Fibroblast of the aortic adventitia (primary cell): ENCODE results near the gene AGBL3. TPM values are rescaled to one million over a fixed set of nuclear protein-coding genes. Genes with fewer than 3 reads are reported as not detected.

Experiments used
- DNase-seq: peaks from one replicate; pipeline ENCODE4 v3.0.0-alpha.2; 2010; ENCODE audit warnings: low read depth
- H3K4me3 ChIP-seq: 2 replicates; pipeline ENCODE4 v1.5.1; 2011; ENCODE audit warnings: low read depth, mild to moderate bottlenecking, control low read depth, low read length, moderate library complexity
- total RNA-seq: library from RNA; depleted of rRNA; stranded (reverse); fragments of >200 nt; gene quantifications from 2 replicates; pipeline ENCODE4 v1.2.3, GENCODE V29; 2012; ENCODE audit warnings: low replicate concordance
- TF ChIP-seq, protein P1 (sequence below): IDR thresholded peaks from 2 replicates; pipeline ENCODE4 v1.5.1; 2011; ENCODE audit warnings: mild to moderate bottlenecking, low read length, control low read depth, inconsistent platforms; ENCODE audit not compliant: insufficient read depth

Gene AGBL3
- total RNA-seq, 1 donor = 2.9 TPM

DNA sequence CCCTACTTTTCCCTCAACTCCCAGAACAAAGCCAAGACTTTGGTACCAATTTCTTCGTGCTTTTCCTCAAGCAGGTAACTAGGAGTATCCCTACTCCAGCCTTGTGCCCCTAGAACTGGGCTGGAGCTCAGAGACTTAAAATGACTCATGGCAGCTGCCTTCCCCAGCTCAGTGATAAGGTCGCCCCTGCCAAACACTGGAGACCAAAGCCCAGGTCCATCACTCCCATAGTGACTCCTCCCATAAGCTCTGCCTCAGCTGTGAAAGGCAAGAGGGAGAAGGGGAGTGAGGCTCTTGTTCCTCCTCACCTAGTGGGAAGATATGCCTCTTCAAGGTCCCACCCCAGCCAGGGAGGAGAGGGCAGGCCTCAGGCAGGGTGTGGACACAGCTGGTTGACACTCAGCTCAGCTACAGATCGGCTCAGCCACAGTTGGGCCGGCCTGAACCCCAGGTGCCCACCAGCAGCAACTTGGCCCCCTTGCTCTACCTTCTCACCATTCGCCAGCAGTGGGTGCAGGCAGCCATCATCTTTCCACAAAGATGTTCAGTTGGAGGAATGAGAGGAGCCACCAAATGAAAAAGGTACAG lies 198.0 kb downstream of the AGBL3 start:
- DNase-seq = no peak
- H3K4me3 ChIP-seq = no peak overlapping the region
- TF ChIP-seq, protein P1, sequence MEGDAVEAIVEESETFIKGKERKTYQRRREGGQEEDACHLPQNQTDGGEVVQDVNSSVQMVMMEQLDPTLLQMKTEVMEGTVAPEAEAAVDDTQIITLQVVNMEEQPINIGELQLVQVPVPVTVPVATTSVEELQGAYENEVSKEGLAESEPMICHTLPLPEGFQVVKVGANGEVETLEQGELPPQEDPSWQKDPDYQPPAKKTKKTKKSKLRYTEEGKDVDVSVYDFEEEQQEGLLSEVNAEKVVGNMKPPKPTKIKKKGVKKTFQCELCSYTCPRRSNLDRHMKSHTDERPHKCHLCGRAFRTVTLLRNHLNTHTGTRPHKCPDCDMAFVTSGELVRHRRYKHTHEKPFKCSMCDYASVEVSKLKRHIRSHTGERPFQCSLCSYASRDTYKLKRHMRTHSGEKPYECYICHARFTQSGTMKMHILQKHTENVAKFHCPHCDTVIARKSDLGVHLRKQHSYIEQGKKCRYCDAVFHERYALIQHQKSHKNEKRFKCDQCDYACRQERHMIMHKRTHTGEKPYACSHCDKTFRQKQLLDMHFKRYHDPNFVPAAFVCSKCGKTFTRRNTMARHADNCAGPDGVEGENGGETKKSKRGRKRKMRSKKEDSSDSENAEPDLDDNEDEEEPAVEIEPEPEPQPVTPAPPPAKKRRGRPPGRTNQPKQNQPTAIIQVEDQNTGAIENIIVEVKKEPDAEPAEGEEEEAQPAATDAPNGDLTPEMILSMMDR = no peak

Other genes with a start within 250 kb of the AGBL3 start
- 201 and 686 TPM in 2 replicates for gene CALD1, start 206.9 kb upstream of the AGBL3 start, total RNA-seq
- gene TMEM140, start 161.6 kb downstream of the AGBL3 start, total RNA-seq = 9.7 and 12.1 TPM in 2 replicates
- gene CYREN, start 184.2 kb downstream of the AGBL3 start, total RNA-seq = 23.5 and 46.4 TPM in 2 replicates
- 6.5 and 15.4 TPM in 2 replicates for gene WDR91, start 225.0 kb downstream of the AGBL3 start, total RNA-seq
- not detected in 2 replicates for gene STRA8, start 247.3 kb downstream of the AGBL3 start, total RNA-seq